ENCODE data around the gene SNX10.

SNX10 gene

DNA sequence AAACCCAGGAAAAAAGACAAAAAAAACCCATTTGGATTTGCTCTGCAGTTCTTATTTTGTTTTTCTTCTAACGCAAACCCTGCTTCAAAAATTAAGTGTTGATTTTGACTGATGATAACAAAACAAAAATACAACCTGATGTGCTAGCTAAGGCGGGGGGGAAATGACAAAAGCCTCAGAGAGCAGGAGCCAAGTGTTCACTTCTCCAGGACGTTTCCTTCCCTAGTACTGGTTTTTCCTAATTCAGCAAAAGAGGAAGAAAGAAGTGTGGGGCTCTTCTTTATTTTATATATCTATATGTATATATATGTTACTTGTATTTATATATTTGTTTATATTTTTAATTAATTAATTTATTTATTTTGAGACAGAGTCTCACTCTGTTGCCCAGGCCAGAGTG lies 28.0 kb downstream of the SNX10 start:
- no peak overlapping the region for H2AFZ ChIP-seq (ENCODE audit: low read length)
- peaks cover 39% of the 10 kb centered on the region for H3K36me3 ChIP-seq (ENCODE audit: insufficient read depth, low read length)
- H3K4me2 ChIP-seq (ENCODE audit: low read length) = no peak overlapping the region
- H3F3A ChIP-seq (ENCODE audit: insufficient read depth, low read length) = no peaks in the 10 kb centered on the region
- TF ChIP-seq, protein P1, sequence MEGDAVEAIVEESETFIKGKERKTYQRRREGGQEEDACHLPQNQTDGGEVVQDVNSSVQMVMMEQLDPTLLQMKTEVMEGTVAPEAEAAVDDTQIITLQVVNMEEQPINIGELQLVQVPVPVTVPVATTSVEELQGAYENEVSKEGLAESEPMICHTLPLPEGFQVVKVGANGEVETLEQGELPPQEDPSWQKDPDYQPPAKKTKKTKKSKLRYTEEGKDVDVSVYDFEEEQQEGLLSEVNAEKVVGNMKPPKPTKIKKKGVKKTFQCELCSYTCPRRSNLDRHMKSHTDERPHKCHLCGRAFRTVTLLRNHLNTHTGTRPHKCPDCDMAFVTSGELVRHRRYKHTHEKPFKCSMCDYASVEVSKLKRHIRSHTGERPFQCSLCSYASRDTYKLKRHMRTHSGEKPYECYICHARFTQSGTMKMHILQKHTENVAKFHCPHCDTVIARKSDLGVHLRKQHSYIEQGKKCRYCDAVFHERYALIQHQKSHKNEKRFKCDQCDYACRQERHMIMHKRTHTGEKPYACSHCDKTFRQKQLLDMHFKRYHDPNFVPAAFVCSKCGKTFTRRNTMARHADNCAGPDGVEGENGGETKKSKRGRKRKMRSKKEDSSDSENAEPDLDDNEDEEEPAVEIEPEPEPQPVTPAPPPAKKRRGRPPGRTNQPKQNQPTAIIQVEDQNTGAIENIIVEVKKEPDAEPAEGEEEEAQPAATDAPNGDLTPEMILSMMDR (IDR thresholded peaks at IDR 0.05; ENCODE audit: low read length) = no peak
- no peak for TF ChIP-seq EZH2 (IDR thresholded peaks at IDR 0.05; ENCODE audit: borderline replicate concordance, low read length)
- no peaks in the 10 kb centered on the region for H3K9me3 ChIP-seq (ENCODE audit: low read length)
- H3K27ac ChIP-seq (ENCODE audit: low read depth, low read length, poor library complexity, severe bottlenecking) = no peak overlapping the region
- no peak overlapping the region for H3K4me3 ChIP-seq (ENCODE audit: low read depth, low read length, poor library complexity, severe bottlenecking)
- H3K79me2 ChIP-seq (ENCODE audit: insufficient read depth, low read length) = peaks cover 60% of the 10 kb centered on the region
- H3K4me1 ChIP-seq (ENCODE audit: insufficient read depth, low read length, severe bottlenecking) = peaks cover 6% of the 10 kb centered on the region
- no peaks in the 10 kb centered on the region for H3K9me2 ChIP-seq (ENCODE audit: low read depth, low read length)
- no peaks in the 10 kb centered on the region for H3K27me3 ChIP-seq (ENCODE audit: insufficient read depth, low read length)
- H3K9ac ChIP-seq (ENCODE audit: low read length) = no peak overlapping the region
- no peaks in the 10 kb centered on the region for H4K20me1 ChIP-seq (ENCODE audit: insufficient read depth, low read length)

DNA sequence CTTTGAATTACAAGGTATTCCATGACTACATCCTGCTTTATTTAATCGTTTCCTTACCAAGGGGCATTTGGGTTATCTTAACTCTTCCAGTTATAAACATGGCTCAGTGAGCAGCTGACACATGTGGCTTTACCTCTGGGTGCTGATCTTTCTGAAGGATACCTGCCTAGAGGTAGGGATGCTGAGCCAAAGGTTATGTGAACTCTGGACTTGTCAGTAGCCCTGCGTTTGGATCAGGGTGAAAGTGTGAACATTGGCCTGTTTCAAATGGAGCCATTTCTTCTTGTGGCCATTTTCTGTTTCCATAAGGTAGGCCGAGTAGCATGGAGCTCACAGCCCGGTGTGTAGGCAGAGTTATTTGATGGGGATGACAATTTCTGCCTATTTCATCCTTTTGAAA lies 29.2 kb downstream of the SNX10 start:
- Histone ChIP-seq H3K4me3 (ENCODE audit: low read depth, low read length, poor library complexity, severe bottlenecking) (no peak overlapping the region), H3K9ac (ENCODE audit: low read length) (no peak overlapping the region), H3K27me3 (ENCODE audit: insufficient read depth, low read length) (no peaks in the 10 kb centered on the region)

DNA sequence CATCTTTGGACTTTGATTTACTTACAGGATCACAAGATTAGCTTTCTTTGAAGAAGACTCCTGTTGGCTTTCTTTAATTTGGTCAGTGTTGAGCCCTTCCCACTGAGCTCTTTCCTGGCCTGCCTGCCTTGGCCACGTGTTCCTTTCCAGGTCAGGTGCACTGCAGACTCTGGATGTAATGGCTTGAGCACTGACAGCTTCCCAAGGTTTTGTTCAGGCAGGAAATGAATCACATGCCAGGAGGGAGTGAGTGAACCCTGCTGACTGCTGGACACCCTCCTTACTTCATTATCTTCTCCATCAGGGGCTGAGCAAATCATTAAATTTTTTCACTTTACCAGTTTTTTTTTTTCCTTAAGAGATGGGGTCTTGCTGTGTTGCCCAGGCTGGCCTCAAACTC lies 29.8 kb downstream of the SNX10 start:
- no peaks in the 10 kb centered on the region for H3K4me1 ChIP-seq (ENCODE audit: insufficient read depth, low read length, severe bottlenecking)
- H3F3A ChIP-seq (ENCODE audit: insufficient read depth, low read length) = no peaks in the 10 kb centered on the region
- no peaks in the 10 kb centered on the region for H3K27me3 ChIP-seq (ENCODE audit: insufficient read depth, low read length)
- H2AFZ ChIP-seq (ENCODE audit: low read length) = no peak overlapping the region
- no peaks in the 10 kb centered on the region for H3K9me2 ChIP-seq (ENCODE audit: low read depth, low read length)
- H3K9ac ChIP-seq (ENCODE audit: low read length) = no peak overlapping the region
- no peak overlapping the region for H3K27ac ChIP-seq (ENCODE audit: low read depth, low read length, poor library complexity, severe bottlenecking)
- peaks cover 53% of the 10 kb centered on the region for H3K79me2 ChIP-seq (ENCODE audit: insufficient read depth, low read length)
- H3K9me3 ChIP-seq (ENCODE audit: low read length) = no peaks in the 10 kb centered on the region
- TF ChIP-seq, protein P1 (IDR thresholded peaks at IDR 0.05; ENCODE audit: low read length) = no peak
- no peak for TF ChIP-seq EZH2 (IDR thresholded peaks at IDR 0.05; ENCODE audit: borderline replicate concordance, low read length)
- H4K20me1 ChIP-seq (ENCODE audit: insufficient read depth, low read length) = no peaks in the 10 kb centered on the region
- no peak overlapping the region for H3K4me2 ChIP-seq (ENCODE audit: low read length)
- no peak overlapping the region for H3K4me3 ChIP-seq (ENCODE audit: low read depth, low read length, poor library complexity, severe bottlenecking)
- H3K36me3 ChIP-seq (ENCODE audit: insufficient read depth, low read length) = peaks cover 45% of the 10 kb centered on the region

More for the DNA sequence above, 29.2 kb downstream of the SNX10 start:
- Histone ChIP-seq H4K20me1 (ENCODE audit: insufficient read depth, low read length) (no peaks in the 10 kb centered on the region), H3K79me2 (ENCODE audit: insufficient read depth, low read length) (peaks cover 52% of the 10 kb centered on the region), H3K36me3 (ENCODE audit: insufficient read depth, low read length) (peaks cover 40% of the 10 kb centered on the region), H3K4me2 (ENCODE audit: low read length) (no peak overlapping the region), H3K27ac (ENCODE audit: low read depth, low read length, poor library complexity, severe bottlenecking) (no peak overlapping the region), H3K9me2 (ENCODE audit: low read depth, low read length) (no peaks in the 10 kb centered on the region), H3F3A (ENCODE audit: insufficient read depth, low read length) (no peaks in the 10 kb centered on the region), H2AFZ (ENCODE audit: low read length) (no peak overlapping the region), H3K9me3 (ENCODE audit: low read length) (no peaks in the 10 kb centered on the region), H3K4me1 (ENCODE audit: insufficient read depth, low read length, severe bottlenecking) (no peaks in the 10 kb centered on the region)
- TF ChIP-seq, protein P1 (IDR thresholded peaks at IDR 0.05; ENCODE audit: low read length) = no peak
- no peak for TF ChIP-seq EZH2 (IDR thresholded peaks at IDR 0.05; ENCODE audit: borderline replicate concordance, low read length)

All from OCI-LY1 (cell line).